Activated CD8-positive, alpha-beta T cell treated with anti-CD3 and anti-CD28 coated beads, Interleukin-2, amount 10 ng/mL, durations not matched to agents 7 days and 5 days (primary cell): ENCODE data around the gene ATP1B1. TPM values are rescaled to one million over a fixed set of nuclear protein-coding genes. Genes with fewer than 3 reads are reported as not detected.

Experiments used
- ATAC-seq: fragments of 150-1000 bp; cut with Tn5 transposase; one replicate; pipeline ENCODE4 v1.10.0; 2021; ENCODE audit warnings: moderate library complexity
- CTCF ChIA-PET: fragments of 350-600 bp; sonication (Branson Sonifier 250); formaldehyde crosslinking; loops from one replicate; lab custom pipeline; 2021; ENCODE audit warnings: antibody characterized with exemption; lab: Charles Lee
- POLR2A ChIA-PET: fragments of 350-600 bp; sonication (Branson Sonifier 250); formaldehyde crosslinking; loops from one replicate; lab custom pipeline; 2021; ENCODE audit warnings: antibody characterized with exemption; lab: Charles Lee
- DNase-seq: peaks from one replicate; pipeline ENCODE4 v3.0.0-alpha.2; 2020
- H3K27ac Mint-ChIP-seq: one replicate; pipeline ENCODE4 v1.8.0; 2021; ENCODE audit warnings: mild to moderate bottlenecking, mixed read lengths
- H3K27me3 Mint-ChIP-seq: one replicate; pipeline ENCODE4 v1.8.0; 2021; ENCODE audit warnings: low read depth, mixed read lengths
- H3K36me3 Mint-ChIP-seq: one replicate; pipeline ENCODE4 v1.8.0; 2021; ENCODE audit warnings: low read depth, mixed read lengths
- H3K4me1 Mint-ChIP-seq: one replicate; pipeline ENCODE4 v1.8.0; 2021; ENCODE audit warnings: low read depth, mixed read lengths
- H3K4me3 Mint-ChIP-seq: one replicate; pipeline ENCODE4 v1.8.0; 2021; ENCODE audit warnings: mild to moderate bottlenecking, mixed read lengths
- H3K9me3 Mint-ChIP-seq: one replicate; pipeline ENCODE4 v1.8.0; 2022; ENCODE audit warnings: mixed read lengths; ENCODE audit not compliant: insufficient read depth
- total RNA-seq, 2 experiments: library from RNA; stranded (reverse); gene quantifications; one replicate each; pipeline ENCODE4 v1.2.3, GENCODE V29; 2021

ATP1B1 gene
- total RNA-seq, 2 experiments from 2014 or later: 10.7 to 12.0 TPM

- ATAC-seq: no peak
- ChIA-PET CTCF (interaction anchor here (0.8 to 2.9 kb wide), 4 partner anchors 12 to 790 kb away, joined by 3 to 13 read pairs (median 4); no protein-coding TSS in a partner anchor), POLR2A (interaction anchor here (0.8 kb wide), 1 partner anchor 14 kb away, joined by 3 read pairs; no protein-coding TSS in a partner anchor)
- Mint-ChIP-seq H3K36me3 (peaks cover 25% of the 10 kb centered on the region), H3K27ac (no peak overlapping the region), H3K27me3 (no peaks in the 10 kb centered on the region), H3K4me3 (no peak overlapping the region), H3K4me1 (no peaks in the 10 kb centered on the region), H3K9me3 (no peaks in the 10 kb centered on the region)
- DNase-seq: no peak
Observed at GRCh38 chr1:169132512-169133227, 26.2 kb downstream of the ATP1B1 start.

GRCh38 chr1:169133228-169133576 lies 26.7 kb downstream of the ATP1B1 start:
- no peaks in the 10 kb centered on the region for H3K27me3 Mint-ChIP-seq
- CTCF ChIA-PET: interaction anchor here (0.8 to 2.9 kb wide), 4 partner anchors 12 to 790 kb away, joined by 3 to 13 read pairs (median 4); no protein-coding TSS in a partner anchor
- H3K36me3 Mint-ChIP-seq: peaks cover 20% of the 10 kb centered on the region
- no peaks in the 10 kb centered on the region for H3K9me3 Mint-ChIP-seq
- ATAC-seq (no peak), DNase-seq (no peak)
- no peaks in the 10 kb centered on the region for H3K4me1 Mint-ChIP-seq
- no peak overlapping the region for H3K27ac Mint-ChIP-seq
- POLR2A ChIA-PET: interaction anchor here (0.8 kb wide), 1 partner anchor 14 kb away, joined by 3 read pairs; no protein-coding TSS in a partner anchor
- no peak overlapping the region for H3K4me3 Mint-ChIP-seq

DNA sequence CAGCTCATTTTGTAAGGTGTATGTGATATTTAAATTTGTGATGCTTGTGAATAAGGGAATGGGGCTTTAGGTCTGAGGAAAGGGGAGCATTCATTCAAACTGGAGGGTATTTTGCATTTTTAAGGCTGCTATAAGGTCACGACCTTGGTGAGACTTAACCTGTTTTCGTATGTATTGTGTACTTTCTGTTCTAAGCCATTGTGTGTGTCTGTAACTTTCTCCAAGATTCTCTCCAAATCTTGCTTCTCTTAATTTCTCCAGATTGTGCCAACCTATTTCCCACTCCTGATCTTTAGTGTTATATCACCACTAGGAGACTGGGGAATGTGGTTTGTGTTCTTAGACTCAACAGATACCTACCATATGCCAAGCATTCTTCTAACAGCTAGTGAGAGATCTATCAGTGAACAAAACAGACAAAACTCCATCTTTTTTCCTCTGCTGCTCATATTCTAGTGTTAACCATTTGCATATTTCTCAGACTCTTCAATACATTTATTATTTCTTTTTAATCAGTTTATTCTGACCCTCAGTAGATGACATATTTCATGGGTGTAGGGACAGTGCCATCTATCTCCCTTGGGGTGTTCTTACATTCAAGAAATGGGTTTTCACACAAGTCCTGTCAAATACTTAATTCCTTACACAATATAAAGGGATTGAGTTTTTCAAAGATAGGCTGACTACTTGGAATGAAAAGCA lies 27.5 kb downstream of the ATP1B1 start:
- H3K27ac Mint-ChIP-seq: no peak overlapping the region
- H3K4me3 Mint-ChIP-seq: no peak overlapping the region
- ATAC-seq (no peak), DNase-seq (no peak)
- peaks cover 14% of the 10 kb centered on the region for H3K36me3 Mint-ChIP-seq
- H3K4me1 Mint-ChIP-seq: peaks cover 3% of the 10 kb centered on the region
- no peaks in the 10 kb centered on the region for H3K27me3 Mint-ChIP-seq
- ChIA-PET POLR2A (no interaction called here), CTCF (interaction anchor here (0.6 to 2.9 kb wide), 4 partner anchors 11 to 531 kb away, joined by 3 to 13 read pairs (median 4); no protein-coding TSS in a partner anchor)
- no peaks in the 10 kb centered on the region for H3K9me3 Mint-ChIP-seq

GRCh38 chr1:169137357-169137756 lies 30.9 kb downstream of the ATP1B1 start:
- ATAC-seq (no peak), DNase-seq (no peak)
- H3K9me3 Mint-ChIP-seq: no peaks in the 10 kb centered on the region
- CTCF ChIA-PET: no interaction called here
- no peak overlapping the region for H3K27ac Mint-ChIP-seq
- no peaks in the 10 kb centered on the region for H3K27me3 Mint-ChIP-seq
- no peak overlapping the region for H3K4me3 Mint-ChIP-seq
- H3K36me3 Mint-ChIP-seq: peaks cover 6% of the 10 kb centered on the region
- POLR2A ChIA-PET: no interaction called here
- H3K4me1 Mint-ChIP-seq: peaks cover 3% of the 10 kb centered on the region

GRCh38 chr1:169138866-169139670 lies 32.6 kb downstream of the ATP1B1 start:
- Mint-ChIP-seq H3K4me1 (peaks cover 3% of the 10 kb centered on the region), H3K27ac (no peak overlapping the region), H3K36me3 (peaks cover 3% of the 10 kb centered on the region), H3K27me3 (no peaks in the 10 kb centered on the region), H3K9me3 (no peaks in the 10 kb centered on the region), H3K4me3 (no peak overlapping the region)
- POLR2A ChIA-PET: no interaction called here
- DNase-seq (no peak), ATAC-seq (peak; percentile 80)
- CTCF ChIA-PET: interaction anchor here (1.0 kb wide), 1 partner anchor 796 kb away, joined by 3 read pairs; no protein-coding TSS in a partner anchor

DNA sequence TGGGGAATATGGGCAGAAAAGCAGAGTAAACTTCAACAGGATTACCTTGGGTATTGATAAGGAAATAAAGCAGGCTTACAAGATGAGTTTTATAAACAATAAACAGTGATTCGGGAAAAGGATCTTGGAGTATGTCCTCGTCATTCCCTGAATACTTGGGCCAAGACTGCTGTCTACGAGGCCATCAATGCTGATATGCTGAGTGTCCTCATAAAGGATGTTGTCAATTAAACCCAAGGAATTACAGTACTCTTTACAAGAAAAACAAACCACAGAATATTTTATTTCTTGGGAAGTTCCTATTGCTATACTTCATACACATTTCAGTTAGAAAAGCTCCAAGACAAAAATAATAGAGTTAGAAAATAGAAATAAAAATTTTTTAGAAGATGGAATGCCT lies 34.9 kb downstream of the ATP1B1 start:
- Mint-ChIP-seq H3K4me1 (peaks cover 3% of the 10 kb centered on the region), H3K27ac (no peak overlapping the region), H3K9me3 (no peaks in the 10 kb centered on the region), H3K36me3 (no peaks in the 10 kb centered on the region), H3K27me3 (no peaks in the 10 kb centered on the region), H3K4me3 (no peak overlapping the region)
- ChIA-PET POLR2A (no interaction called here), CTCF (interaction anchor here (1.2 kb wide), 1 partner anchor 538 kb away, joined by 3 read pairs; no protein-coding TSS in a partner anchor)
- ATAC-seq (no peak), DNase-seq (no peak)

DNA sequence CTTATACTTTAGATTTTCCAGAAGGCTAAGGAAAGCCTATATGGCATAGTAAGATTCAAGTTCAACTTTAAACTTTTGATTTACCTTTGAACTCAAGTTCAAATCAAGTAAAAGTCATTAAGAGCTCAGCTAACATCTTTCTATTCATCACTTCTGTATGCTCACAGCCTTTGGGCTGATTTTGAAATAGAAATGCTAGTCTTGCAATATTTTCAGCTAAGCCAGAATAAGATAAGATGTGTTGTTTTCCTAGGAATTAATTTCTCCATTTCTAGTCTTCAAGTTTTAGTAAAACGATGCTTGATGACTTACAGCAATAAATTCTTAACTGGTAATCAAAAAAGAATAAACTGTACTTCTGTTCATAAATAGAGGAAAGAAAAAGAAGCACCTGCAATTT lies 35.6 kb downstream of the ATP1B1 start:
- Mint-ChIP-seq H3K27ac (no peak overlapping the region), H3K36me3 (no peaks in the 10 kb centered on the region), H3K4me3 (no peak overlapping the region), H3K9me3 (no peaks in the 10 kb centered on the region), H3K4me1 (peaks cover 3% of the 10 kb centered on the region), H3K27me3 (no peaks in the 10 kb centered on the region)
- DNase-seq: no peak
- ATAC-seq: no peak
- ChIA-PET POLR2A (no interaction called here), CTCF (interaction anchor here (0.9 to 1.2 kb wide), 2 partner anchors 35 to 539 kb away, joined by 3 read pairs; no protein-coding TSS in a partner anchor)

- Mint-ChIP-seq H3K4me1 (peaks cover 3% of the 10 kb centered on the region), H3K9me3 (no peaks in the 10 kb centered on the region), H3K36me3 (no peaks in the 10 kb centered on the region), H3K27ac (no peak overlapping the region), H3K27me3 (no peaks in the 10 kb centered on the region), H3K4me3 (no peak overlapping the region)
- DNase-seq (no peak), ATAC-seq (no peak)
- ChIA-PET POLR2A (no interaction called here), CTCF (interaction anchor here (0.9 kb wide), 1 partner anchor 23 kb away, joined by 3 read pairs; no protein-coding TSS in a partner anchor)
Observed at GRCh38 chr1:169143346-169143745, 36.9 kb downstream of the ATP1B1 start.

GRCh38 chr1:169143984-169144383 lies 37.5 kb downstream of the ATP1B1 start:
- DNase-seq: no peak
- no peak overlapping the region for H3K27ac Mint-ChIP-seq
- no peaks in the 10 kb centered on the region for H3K4me1 Mint-ChIP-seq
- ChIA-PET CTCF (interaction anchor here (0.9 kb wide), 1 partner anchor 23 kb away, joined by 3 read pairs; no protein-coding TSS in a partner anchor), POLR2A (no interaction called here)
- H3K36me3 Mint-ChIP-seq: no peaks in the 10 kb centered on the region
- no peaks in the 10 kb centered on the region for H3K9me3 Mint-ChIP-seq
- ATAC-seq: no peak
- H3K27me3 Mint-ChIP-seq: no peaks in the 10 kb centered on the region
- no peak overlapping the region for H3K4me3 Mint-ChIP-seq

- no peaks in the 10 kb centered on the region for H3K4me1 Mint-ChIP-seq
- no peaks in the 10 kb centered on the region for H3K27me3 Mint-ChIP-seq
- POLR2A ChIA-PET: interaction anchor here (0.6 kb wide), 1 partner anchor 20 kb away, joined by 3 read pairs; no protein-coding TSS in a partner anchor
- H3K4me3 Mint-ChIP-seq: no peak overlapping the region
- DNase-seq: no peak
- no peaks in the 10 kb centered on the region for H3K36me3 Mint-ChIP-seq
- ATAC-seq: no peak
- CTCF ChIA-PET: interaction anchor here (0.8 kb wide), 1 partner anchor 12 kb away, joined by 3 read pairs; no protein-coding TSS in a partner anchor
- no peaks in the 10 kb centered on the region for H3K9me3 Mint-ChIP-seq
- no peak overlapping the region for H3K27ac Mint-ChIP-seq
Observed at GRCh38 chr1:169144941-169145626, 38.6 kb downstream of the ATP1B1 start.
